H1 (cell line): ENCODE measurements around the gene ZNF618. TPM values are rescaled to one million over a fixed set of nuclear protein-coding genes. Genes with fewer than 3 reads are reported as not detected.

Experiments used
- CTCF ChIA-PET: fragments of 300-600 bp; sonication (Branson Sonifier 250); formaldehyde crosslinking; loops from one replicate; lab custom pipeline; 2021; ENCODE audit not compliant: partially characterized antibody; lab: Charles Lee
- POLR2A ChIA-PET: fragments of 300-600 bp; sonication (Branson Sonifier 250); formaldehyde crosslinking; loops from one replicate; lab custom pipeline; 2021; ENCODE audit warnings: inconsistent platforms; ENCODE audit not compliant: partially characterized antibody; lab: Charles Lee
- DNase-seq, 2 experiments: peaks; one replicate each; pipeline versions ENCODE4 v3.0.0 to v3.0.0-alpha.2; 2010 to 2022; ENCODE audit warnings: low spot score in 2 of 2, low read depth in 1 of 2, mixed read lengths in 1 of 2
- FAIRE-seq: peaks from 2 replicates; lab custom pipeline; 2011; peaks lifted over from hg19 to GRCh38; lab: Jason Lieb, UNC
- H2AFZ ChIP-seq: 2 replicates; pipeline ENCODE4 v1.8.1; 2012; ENCODE audit warnings: low read length, inconsistent platforms
- H2AK5ac ChIP-seq: 2 replicates; pipeline ENCODE4 v1.6.1; 2013; ENCODE audit warnings: low read depth, low read length
- H2BK120ac ChIP-seq: replicated peaks from 2 replicates; pipeline ENCODE3; 2013; ENCODE audit warnings: low read depth, low read length, inconsistent platforms
- H2BK12ac ChIP-seq: 2 replicates; pipeline ENCODE4 v1.6.1; 2013; ENCODE audit warnings: low read depth, low read length
- H2BK15ac ChIP-seq: 2 replicates; pipeline ENCODE4 v1.6.1; 2013; ENCODE audit warnings: low read length
- H2BK20ac ChIP-seq: 2 replicates; pipeline ENCODE4 v1.6.1; 2013; ENCODE audit warnings: low read length
- H2BK5ac ChIP-seq: 2 replicates; pipeline ENCODE4 v1.6.1; 2013; ENCODE audit warnings: low read depth, low read length
- H3K14ac ChIP-seq: 2 replicates; pipeline ENCODE4 v1.6.1; 2013; ENCODE audit warnings: inconsistent platforms; ENCODE audit not compliant: insufficient read length
- H3K18ac ChIP-seq: 2 replicates; pipeline ENCODE4 v1.6.1; 2013; ENCODE audit warnings: low read length; ENCODE audit errors: extremely low read depth
- H3K23ac ChIP-seq: 2 replicates; pipeline ENCODE4 v1.6.1; 2013; ENCODE audit warnings: inconsistent platforms; ENCODE audit not compliant: insufficient read length
- H3K23me2 ChIP-seq: 2 replicates; pipeline ENCODE4 v1.6.1; 2013; ENCODE audit warnings: low read depth, low read length
- H3K27ac ChIP-seq: 2 replicates; pipeline ENCODE4 v1.6.1; 2011; ENCODE audit warnings: low read depth, low read length, inconsistent platforms
- H3K27me3 ChIP-seq, 4 experiments: replicated peaks in 1 of 4; 1 replicate in 1 of 4; 2 replicates in 3 of 4; pipeline versions ENCODE4 v1.6.1 to v1.8.1; 2011 to 2013; ENCODE audit warnings: low read length in 3 of 4, mild to moderate bottlenecking in 3 of 4, inconsistent platforms in 2 of 4, mixed read lengths in 2 of 4, moderate library complexity in 1 of 4; ENCODE audit not compliant: control insufficient read depth in 3 of 4, insufficient read depth in 3 of 4; ENCODE audit errors: extremely low read depth in 1 of 4
- H3K36me3 ChIP-seq, 4 experiments: 2 replicates each; pipeline versions ENCODE4 v1.6.1 to v1.8.1; 2011 to 2013; ENCODE audit warnings: mild to moderate bottlenecking in 4 of 4, low read length in 3 of 4, moderate library complexity in 2 of 4, control low read depth in 1 of 4, inconsistent platforms in 1 of 4; ENCODE audit not compliant: insufficient read depth in 4 of 4, control insufficient read depth in 2 of 4
- H3K4ac ChIP-seq: replicated peaks from 2 replicates; pipeline ENCODE3; 2013; ENCODE audit warnings: low read length, low read depth, mixed read lengths, inconsistent platforms; ENCODE audit not compliant: insufficient read length
- H3K4me1 ChIP-seq, 4 experiments: replicated peaks in 1 of 4; 1 replicate in 1 of 4; 2 replicates in 3 of 4; pipeline versions ENCODE4 v1.6.1 to v1.8.1; 2011 to 2013; ENCODE audit warnings: low read length in 3 of 4, inconsistent platforms in 2 of 4, mixed read lengths in 1 of 4; ENCODE audit not compliant: insufficient read depth in 4 of 4, control insufficient read depth in 3 of 4
- H3K4me2 ChIP-seq, 2 experiments: 2 replicates each; pipeline versions ENCODE4 v1.6.1 to v1.8.1; 2011 to 2013; ENCODE audit warnings: low read depth in 2 of 2, low read length in 2 of 2, control low read depth in 1 of 2, inconsistent platforms in 1 of 2, mild to moderate bottlenecking in 1 of 2; ENCODE audit not compliant: insufficient read depth in 1 of 2
- H3K4me3 ChIP-seq, 4 experiments: fragments of 200-600, 300-600 bp in 1 of 4; sonication (generic), shearing (Covaris generic), sonication (Bioruptor Twin) in 1 of 4; 2 replicates each; pipeline versions ENCODE4 v1.5.1 to v1.8.1; 2011 to 2016; ENCODE audit warnings: low read length in 4 of 4, low read depth in 3 of 4, control low read depth in 2 of 4, inconsistent platforms in 2 of 4, mild to moderate bottlenecking in 2 of 4, mixed read lengths in 1 of 4, moderate library complexity in 1 of 4; ENCODE audit not compliant: insufficient read depth in 2 of 4; ENCODE audit errors: extremely low read depth in 1 of 4
- H3K56ac ChIP-seq: replicated peaks from 2 replicates; pipeline ENCODE3; 2013; ENCODE audit warnings: low read depth, mild to moderate bottlenecking, mixed read lengths, low read length, inconsistent platforms; ENCODE audit not compliant: insufficient read length
- H3K79me1 ChIP-seq: 2 replicates; pipeline ENCODE4 v1.6.1; 2013; ENCODE audit warnings: low read depth, low read length, control low read depth
- H3K79me2 ChIP-seq, 2 experiments: 2 replicates each; pipeline versions ENCODE4 v1.6.1 to v1.8.1; 2012 to 2013; ENCODE audit warnings: low read length in 2 of 2, mild to moderate bottlenecking in 2 of 2, inconsistent platforms in 1 of 2; ENCODE audit not compliant: insufficient read depth in 2 of 2, control insufficient read depth in 1 of 2
- H3K9ac ChIP-seq, 4 experiments: replicated peaks in 1 of 4; 1 replicate in 1 of 4; 2 replicates in 3 of 4; pipeline versions ENCODE4 v1.6.1 to v1.8.1; 2011 to 2013; ENCODE audit warnings: low read depth in 3 of 4, low read length in 3 of 4, control low read depth in 2 of 4, mild to moderate bottlenecking in 2 of 4, moderate library complexity in 2 of 4, inconsistent platforms in 1 of 4; ENCODE audit errors: extremely low read depth in 1 of 4
- H3K9me3 ChIP-seq, 2 experiments: 2 replicates each; pipeline versions ENCODE4 v1.6.1 to v1.8.1; 2012 to 2013; ENCODE audit warnings: mild to moderate bottlenecking in 2 of 2, moderate library complexity in 2 of 2, control low read depth in 1 of 2, inconsistent platforms in 1 of 2, low read depth in 1 of 2, low read length in 1 of 2, mixed read lengths in 1 of 2; ENCODE audit not compliant: insufficient read depth in 2 of 2
- H4K20me1 ChIP-seq, 2 experiments: replicated peaks in 1 of 2; 2 replicates each; pipeline versions ENCODE3 to v1.8.1; 2011 to 2013; ENCODE audit warnings: inconsistent platforms in 2 of 2, low read length in 2 of 2, mild to moderate bottlenecking in 1 of 2; ENCODE audit not compliant: insufficient read depth in 2 of 2, control insufficient read depth in 1 of 2
- H4K5ac ChIP-seq: 2 replicates; pipeline ENCODE4 v1.6.1; 2013; ENCODE audit warnings: low read length, low read depth, mixed read lengths, inconsistent platforms; ENCODE audit not compliant: insufficient read length
- H4K8ac ChIP-seq: 2 replicates; pipeline ENCODE4 v1.8.0; 2013; ENCODE audit warnings: mild to moderate bottlenecking, moderate library complexity, low read length, inconsistent platforms; ENCODE audit not compliant: insufficient read depth; ENCODE audit errors: extremely low read depth
- H4K91ac ChIP-seq: replicated peaks from 2 replicates; pipeline ENCODE3; 2013; ENCODE audit warnings: low read length, mixed read lengths, inconsistent platforms; ENCODE audit not compliant: insufficient read length
- BRCA1 ChIP-seq: IDR thresholded peaks from 2 replicates; pipeline ENCODE4 v1.6.1; 2012; ENCODE audit warnings: low read depth, low read length, improper control_type of control experiment
- CTBP2 ChIP-seq: IDR thresholded peaks from 2 replicates; pipeline ENCODE4 v1.7.0; 2011; ENCODE audit warnings: borderline replicate concordance, mild to moderate bottlenecking, moderate library complexity, mixed read lengths, low read length; ENCODE audit not compliant: insufficient read depth, insufficient read length
- EP300 ChIP-seq, 2 experiments: IDR thresholded peaks; 1 replicate in 1 of 2; 2 replicates in 1 of 2; pipeline ENCODE4 v1.6.1; 2011 to 2012; ENCODE audit warnings: low read depth in 2 of 2, low read length in 2 of 2, mild to moderate bottlenecking in 2 of 2, borderline replicate concordance in 1 of 2, inconsistent platforms in 1 of 2, moderate library complexity in 1 of 2
- HDAC2 ChIP-seq, 2 experiments: fragments of 300-600 bp in 1 of 2; sonication (generic) in 1 of 2; IDR thresholded peaks; 2 replicates each; pipeline ENCODE4 v1.6.1; 2011 to 2012; ENCODE audit warnings: low read depth in 2 of 2, low read length in 2 of 2, mild to moderate bottlenecking in 2 of 2, moderate library complexity in 2 of 2, borderline replicate concordance in 1 of 2, inconsistent platforms in 1 of 2
- RAD21 ChIP-seq, 2 experiments: IDR thresholded peaks in 1 of 2; conservative IDR thresholded peaks in 1 of 2; 2 replicates each; pipeline ENCODE4 v1.6.1; 2011; ENCODE audit warnings: low read depth in 2 of 2, low read length in 2 of 2, improper control_type of control experiment in 1 of 2, inconsistent platforms in 1 of 2, mild to moderate bottlenecking in 1 of 2, moderate library complexity in 1 of 2
- SIX5 ChIP-seq: IDR thresholded peaks from 2 replicates; pipeline ENCODE4 v1.6.1; 2011; ENCODE audit warnings: mild to moderate bottlenecking, low read depth, low read length
- TAF1 ChIP-seq: IDR thresholded peaks from 2 replicates; pipeline ENCODE4 v1.6.1; 2011; ENCODE audit warnings: mild to moderate bottlenecking, low read depth, low read length
- TBP ChIP-seq: IDR thresholded peaks from 2 replicates; pipeline ENCODE4 v1.6.1; 2011; ENCODE audit warnings: low read depth, low read length, improper control_type of control experiment
- USF2 ChIP-seq: IDR thresholded peaks from 2 replicates; pipeline ENCODE4 v1.6.1; 2011; ENCODE audit warnings: low read length, improper control_type of control experiment
- ZNF274 ChIP-seq: IDR thresholded peaks from 2 replicates; pipeline ENCODE4 v1.7.0; 2012; ENCODE audit warnings: low read length, borderline replicate concordance; ENCODE audit errors: extremely low read depth
- WGBS, 2 experiments: shearing (Covaris generic) in 1 of 2; methylation state at CpG; one replicate each; pipeline versions ENCODE4 v1.1.6 to v1.1.7; 2013 to 2015; ENCODE audit warnings: low lambda C conversion rate in 2 of 2, mixed read lengths in 2 of 2, inconsistent platforms in 1 of 2, low coverage in 1 of 2, missing lambda C conversion rate in 1 of 2; ENCODE audit not compliant: insufficient replicate concordance in 2 of 2, insufficient coverage in 1 of 2, insufficient read length in 1 of 2; ENCODE audit errors: extremely low coverage in 1 of 2, missing lambda C conversion rate in 1 of 2; 5-methylcytosine and 5-hydroxymethylcytosine counted together
- polyA plus RNA-seq, 7 experiments: library from polyadenylated mRNA; depleted of rRNA in 3 of 7; stranded (reverse) in 5 of 7; unstranded in 2 of 7; fragments of >200 nt in 5 of 7; fragments of 200-250 nt in 2 of 7; gene quantifications; 1 replicate in 5 of 7; 2 replicates in 1 of 7; 4 replicates in 1 of 7; pipeline versions ENCODE4 v1.2.1 to v1.2.3, GENCODE V29; 2011 to 2013; ENCODE audit warnings: missing spikeins in 2 of 7, mixed read lengths in 2 of 7
- total RNA-seq: library from RNA; stranded (reverse); fragmentation: NEBNext Ultra II Directional; extraction: Animal tissue kit (Norgen Biotek cat#: 25700); gene quantifications from 2 replicates; pipeline ENCODE4 v1.2.1, GENCODE V29; 2021

ZNF618 gene
- total and polyA plus RNA-seq, 2 of the 8 experiments (the other 6 are each of a cell fraction or from before 2014, with no cell fraction given) = 9.6 to 28.5 TPM

GRCh38 chr9:113973226-113973625 is 97.1 kb downstream of the ZNF618 start:
- H3K27me3 ChIP-seq = no peaks in the 10 kb centered on the region
- ChIA-PET POLR2A (interaction anchor here (1.0 to 1.2 kb wide), 2 partner anchors 8 to 21 kb away, joined by 3 to 4 read pairs; no protein-coding TSS in a partner anchor), CTCF (interaction anchor here (0.9 to 1.8 kb wide), 4 partner anchors 9 to 120 kb away, joined by 3 to 9 read pairs (median 5); no protein-coding TSS in a partner anchor)
- no peaks in the 10 kb centered on the region for H3K23me2 ChIP-seq
- H3K27ac ChIP-seq = no peak overlapping the region
- no peak overlapping the region for H3K9ac ChIP-seq
- no peak overlapping the region for H4K5ac ChIP-seq
- H3K4me3 ChIP-seq = no peak overlapping the region
- no peak overlapping the region for H3K23ac ChIP-seq
- no peak for FAIRE-seq
- no peak overlapping the region for H2BK20ac ChIP-seq
- no peak overlapping the region for H3K4me2 ChIP-seq
- no peak for DNase-seq
- H2BK5ac ChIP-seq = no peak overlapping the region
- no peak overlapping the region for H3K18ac ChIP-seq
- no peak overlapping the region for H4K91ac ChIP-seq
- H2BK120ac ChIP-seq = no peak overlapping the region
- peaks cover 0 to 7% of the 10 kb centered on the region in 2 experiments; a peak in 1 of 4 replicates for H3K9me3 ChIP-seq
- no peak overlapping the region for H3K14ac ChIP-seq
- no peak overlapping the region for H2AFZ ChIP-seq
- H2BK15ac ChIP-seq = no peak overlapping the region
- no peak overlapping the region for H2BK12ac ChIP-seq
- H2AK5ac ChIP-seq = no peak overlapping the region
- 81% methylated on average over 9 of the region's 9 CpGs; no CpG with 5 or more reads in 1 of the 2 experiments for WGBS, 2 experiments
- H4K8ac ChIP-seq = no peak overlapping the region
- H4K20me1 ChIP-seq = peaks cover 1 to 4% of the 10 kb centered on the region in 2 experiments
- no peaks in the 10 kb centered on the region for H3K4me1 ChIP-seq
- H3K79me2 ChIP-seq = no peaks in the 10 kb centered on the region
- TF ChIP-seq SIX5 (no peak), HDAC2 (IDR thresholded peaks at IDR 0.05; ENCODE audit: borderline replicate concordance in 1 of 2, low read depth in 2 of 2, low read length in 2 of 2) (no peak), CTBP2 (no peak), TAF1 (no peak), USF2 (no peak), TBP (no peak), RAD21 (IDR thresholded peaks at IDR 0.05 in 1 of 2, conservative IDR thresholded peaks at IDR 0.05 in 1 of 2; ENCODE audit: low read depth in 2 of 2, low read length in 2 of 2) (no peak), ZNF274 (no peak), BRCA1 (no peak), EP300 (IDR thresholded peaks at IDR 0.05; ENCODE audit: borderline replicate concordance in 1 of 2, low read depth in 2 of 2, low read length in 2 of 2) (no peak)
- H3K36me3 ChIP-seq = peaks cover 0 to 7% (median 2%) of the 10 kb centered on the region in 4 experiments; a peak in 2 of 8 replicates
- peaks cover 4% of the 10 kb centered on the region; the same call in 1 of the 2 replicates for H3K79me1 ChIP-seq
- H3K4ac ChIP-seq = no peak overlapping the region
- no peak overlapping the region for H3K56ac ChIP-seq
